Inferior parietal cortex (tissue), 1 donor: Measurements from ENCODE around the gene SCIMP.
"Not testable (repeated sequence)": the region's sequence is repeated elsewhere in the genome, so short reads cannot be mapped to it uniquely, and the experiment has no call there.

Source experiments
- DNase-seq: peaks from one replicate; pipeline ENCODE4 v3.0.0-alpha.2; 2016; ENCODE audit errors: extremely low spot score

Gene SCIMP

DNA sequence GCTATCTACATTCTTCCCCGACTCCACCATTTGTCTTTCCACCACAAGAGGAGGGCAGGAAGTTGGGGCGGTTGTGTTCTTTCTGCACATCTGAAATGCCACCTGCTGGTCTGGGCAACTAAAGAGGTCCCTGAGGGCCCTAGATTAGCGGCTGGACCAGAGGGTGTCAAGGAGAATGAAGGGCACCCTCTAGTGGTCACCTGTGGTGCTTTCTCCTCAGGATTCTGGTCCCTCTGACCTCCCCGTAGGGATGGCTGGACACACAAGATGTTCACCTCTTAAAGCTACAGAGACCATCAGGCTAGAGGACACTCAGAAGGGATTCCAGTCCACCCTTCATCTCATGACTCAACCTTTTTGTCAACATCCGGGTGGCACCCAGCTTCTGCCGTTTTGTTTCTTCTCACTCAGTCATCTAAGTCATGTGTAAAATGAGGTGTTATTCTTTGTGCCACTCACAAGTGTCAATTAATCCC lies 2.9 kb upstream of the SCIMP start:
- no peak for DNase-seq

DNA sequence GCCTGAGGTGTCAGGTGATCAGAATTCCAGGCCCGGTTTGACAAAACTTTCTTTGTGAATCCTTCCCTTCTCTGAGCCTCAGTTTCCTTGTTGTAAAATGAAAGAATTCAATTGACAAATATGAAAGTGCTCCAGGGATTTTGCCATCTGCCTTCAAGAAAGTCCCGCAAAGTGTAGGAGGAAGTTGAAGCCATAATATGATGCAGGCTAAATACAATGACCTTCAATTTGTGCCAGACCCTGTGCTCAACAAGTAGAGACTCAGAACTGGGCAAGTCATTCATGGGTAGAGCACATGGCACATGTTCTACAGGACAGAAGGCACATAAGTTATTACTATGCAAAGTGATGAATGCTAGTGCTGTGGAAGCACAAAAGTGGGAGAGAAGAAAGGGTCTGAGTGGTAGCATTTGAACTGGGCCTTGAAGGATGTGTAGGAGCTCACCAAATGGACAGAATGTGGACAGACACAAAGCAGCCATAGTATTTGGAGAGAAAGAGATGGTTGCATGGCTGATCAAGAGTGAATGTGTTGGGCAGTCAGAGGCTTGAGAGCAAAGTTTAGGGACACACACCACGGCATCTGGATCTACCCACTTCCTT lies 2.4 kb upstream of the SCIMP start:
- DNase-seq: no peak

DNA sequence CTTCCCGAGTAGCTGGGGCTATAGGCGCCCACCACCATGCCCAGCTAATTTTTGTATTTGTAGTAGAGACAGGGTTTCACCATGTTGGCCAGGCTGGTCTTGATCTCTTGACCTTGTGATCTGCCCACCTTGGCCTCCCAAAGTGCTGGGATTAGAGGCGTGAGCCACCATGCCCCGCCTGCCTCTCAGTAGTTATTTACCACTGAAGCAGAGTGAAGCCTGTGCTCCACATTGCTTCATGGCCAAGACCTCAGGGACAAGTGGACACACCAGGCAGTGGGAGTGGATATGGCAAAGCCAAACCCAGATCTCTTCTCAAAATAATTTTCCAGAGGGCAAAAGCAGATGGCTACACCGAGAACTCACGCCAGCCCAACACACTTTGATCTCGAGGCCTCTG lies 1.2 kb downstream of the SCIMP start:
- DNase-seq: not testable (repeated sequence)

DNA sequence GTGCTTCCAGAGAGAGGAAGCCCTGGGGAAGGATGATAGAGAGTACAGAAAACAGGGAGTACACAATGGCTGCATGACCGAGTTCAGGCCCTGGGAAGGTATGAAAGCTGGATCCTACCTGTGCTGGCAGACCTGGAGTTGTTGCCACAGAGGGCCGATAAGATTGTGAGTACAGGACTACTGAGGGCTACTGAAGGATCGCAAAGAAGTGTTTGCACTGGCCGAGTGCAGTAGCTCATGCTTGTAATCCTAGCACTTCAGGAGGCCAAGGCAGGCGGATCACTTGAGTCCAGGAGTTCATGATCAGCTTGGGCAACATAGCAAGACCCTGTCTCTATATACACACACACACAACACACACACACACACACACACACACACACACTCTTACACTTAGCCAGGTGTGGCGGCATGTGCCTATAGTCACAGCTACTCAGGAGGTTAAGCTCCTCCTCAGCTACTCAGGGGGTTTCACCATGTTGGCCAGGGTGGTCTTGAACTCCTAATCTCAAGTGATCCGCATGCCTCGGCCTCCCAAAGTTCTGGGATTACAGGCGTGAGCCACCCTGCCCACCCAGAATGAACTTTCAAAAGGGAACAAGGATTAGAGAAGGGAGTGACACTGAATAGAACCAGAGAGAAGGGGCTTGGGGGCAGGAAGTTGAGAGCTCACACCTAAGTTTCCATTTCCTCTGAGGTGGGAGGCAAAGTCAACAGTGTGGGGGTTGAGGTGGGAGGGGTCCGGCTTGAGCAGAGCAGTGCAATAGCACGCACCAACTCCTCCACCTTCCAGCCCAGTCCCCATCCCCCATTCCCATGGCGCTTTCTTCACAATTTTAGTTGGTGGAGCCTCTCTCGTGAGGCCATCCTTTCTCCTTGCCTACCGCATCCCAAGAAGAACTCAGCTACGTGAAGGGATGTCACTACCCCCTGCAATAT lies 7.5 kb downstream of the SCIMP start:
- DNase-seq: no peak

DNA sequence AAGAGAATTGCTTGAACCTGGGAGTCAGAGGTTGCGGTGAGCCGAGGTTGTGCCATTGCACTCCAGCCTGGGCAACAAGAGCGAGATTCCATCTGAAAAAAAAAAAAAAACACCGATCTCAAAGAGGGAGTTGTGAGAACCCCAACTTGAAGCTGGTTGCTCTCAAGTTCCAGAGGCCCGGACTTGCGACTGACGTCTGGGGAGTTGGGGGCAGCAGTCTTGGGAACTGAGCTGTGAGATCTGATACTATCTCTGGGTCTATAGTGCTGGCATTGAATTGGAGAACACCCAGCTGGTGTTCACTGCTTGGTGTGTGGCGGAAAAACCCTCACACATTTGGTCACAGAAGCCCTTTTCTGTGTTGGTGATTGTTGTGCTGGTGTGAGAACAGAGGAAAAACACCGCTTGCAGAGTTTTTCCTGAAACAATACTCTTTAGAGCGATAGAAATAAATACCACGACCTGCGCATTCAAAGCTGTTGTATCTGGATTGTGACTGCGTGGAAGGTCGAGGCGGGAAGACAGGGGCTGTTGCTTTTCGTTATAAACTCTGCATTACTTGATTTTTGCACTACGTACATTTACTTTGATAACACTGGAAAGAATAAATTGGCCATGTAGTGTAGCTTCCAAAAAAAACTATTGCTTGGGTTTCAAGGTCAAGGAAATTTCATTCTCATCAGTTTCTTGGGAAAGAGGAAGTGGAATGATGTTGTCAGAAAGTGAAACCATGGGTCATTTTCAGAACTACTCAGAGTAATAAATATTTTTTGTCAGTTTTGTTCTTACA lies 8.8 kb downstream of the SCIMP start:
- no peak for DNase-seq

DNA sequence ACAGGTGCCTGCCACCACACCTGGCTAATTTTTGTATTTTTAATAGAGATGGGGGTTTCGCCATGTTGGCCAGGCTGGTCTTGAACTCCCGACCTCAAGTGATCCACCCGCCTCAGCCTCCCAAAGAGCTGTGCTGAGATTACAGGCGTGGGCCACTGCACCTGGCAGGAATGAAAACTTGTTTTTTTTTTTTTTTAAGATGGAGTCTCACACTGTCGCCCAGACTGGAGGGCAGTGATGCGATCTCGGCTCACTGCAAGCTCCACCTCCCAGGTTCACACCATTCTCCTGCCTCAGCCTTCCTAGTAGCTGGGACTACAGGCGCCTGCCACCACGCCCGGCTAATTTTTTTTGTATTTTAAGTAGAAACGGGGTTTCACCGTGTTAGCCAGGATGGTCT lies 12.7 kb downstream of the SCIMP start:
- DNase-seq: not testable (repeated sequence)

DNA sequence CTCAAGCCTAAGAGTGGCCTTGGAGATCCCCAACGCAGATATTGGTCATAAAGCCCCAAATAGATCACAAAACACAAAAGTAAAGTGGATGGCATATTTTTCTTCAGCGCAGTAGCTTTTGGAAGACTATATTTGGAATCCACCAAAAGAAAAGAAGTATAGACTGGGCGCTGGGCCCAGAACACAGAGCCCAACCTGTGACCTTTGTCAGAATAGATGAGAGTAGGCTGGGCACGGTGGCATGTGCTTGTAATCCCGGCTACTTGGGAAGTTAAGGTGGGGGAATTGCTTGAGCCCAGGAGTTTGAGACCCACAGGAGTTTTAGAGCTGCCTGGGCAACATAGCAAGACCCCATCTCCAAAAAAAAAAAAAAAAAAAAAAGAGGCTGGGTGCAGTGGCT lies 14.6 kb downstream of the SCIMP start:
- DNase-seq: no peak

DNA sequence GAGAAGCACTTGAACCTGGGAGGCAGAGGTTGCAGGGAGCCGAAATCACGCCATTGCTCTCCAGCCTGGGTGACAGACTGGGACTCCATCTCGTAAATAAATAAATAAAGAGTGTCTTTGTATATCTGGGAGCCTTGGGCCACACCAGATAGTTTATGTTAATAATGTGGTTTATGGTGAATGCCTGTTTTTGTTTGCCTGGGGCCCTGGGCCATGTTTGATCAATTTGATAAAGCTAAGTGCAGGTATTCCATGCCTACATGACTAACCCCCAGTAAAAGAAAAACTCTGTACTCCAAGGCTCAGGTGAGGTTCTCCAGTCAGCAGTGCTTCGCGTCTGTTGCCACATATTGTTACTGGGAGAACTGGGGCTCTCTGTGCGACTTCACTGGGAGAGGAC lies 15.1 kb downstream of the SCIMP start:
- no peak for DNase-seq

DNA sequence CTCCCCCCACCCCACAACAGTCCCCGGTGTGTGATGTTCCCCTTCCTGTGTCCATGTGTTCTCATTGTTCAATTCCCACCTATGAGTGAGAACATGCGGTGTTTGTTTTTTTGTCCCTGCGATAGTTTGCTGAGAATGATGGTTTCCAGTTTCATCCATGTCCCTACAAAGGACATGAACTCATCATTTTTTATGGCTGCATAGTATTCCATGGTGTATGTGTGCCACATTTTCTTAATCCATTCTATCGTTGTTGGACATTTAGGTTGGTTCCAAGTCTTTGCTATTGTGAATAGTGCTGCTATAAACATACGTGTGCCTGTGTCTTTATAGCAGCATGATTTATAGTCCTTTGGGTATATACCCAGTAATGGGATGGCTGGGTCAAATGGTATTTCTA lies 17.1 kb downstream of the SCIMP start:
- DNase-seq: not testable (repeated sequence)

DNA sequence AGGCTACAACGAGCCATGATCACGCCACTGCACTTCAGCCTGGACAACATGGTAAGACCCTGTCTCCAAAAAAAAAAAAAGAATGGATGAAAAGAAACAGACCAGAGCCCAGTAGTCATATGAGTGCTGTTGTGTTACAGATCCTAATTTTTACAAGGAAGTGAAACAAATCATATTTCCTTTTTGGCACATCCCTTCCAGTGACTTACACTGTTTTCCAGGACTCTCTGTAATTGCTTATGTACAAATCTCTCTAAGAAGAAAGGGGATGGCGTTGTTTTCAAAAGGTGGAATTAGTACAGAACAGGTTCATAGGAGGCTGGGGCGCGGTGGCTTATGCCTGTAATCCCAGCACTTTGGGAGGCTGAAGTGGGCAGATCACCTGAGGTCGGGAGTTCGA lies 23.2 kb downstream of the SCIMP start:
- DNase-seq: no peak

DNA sequence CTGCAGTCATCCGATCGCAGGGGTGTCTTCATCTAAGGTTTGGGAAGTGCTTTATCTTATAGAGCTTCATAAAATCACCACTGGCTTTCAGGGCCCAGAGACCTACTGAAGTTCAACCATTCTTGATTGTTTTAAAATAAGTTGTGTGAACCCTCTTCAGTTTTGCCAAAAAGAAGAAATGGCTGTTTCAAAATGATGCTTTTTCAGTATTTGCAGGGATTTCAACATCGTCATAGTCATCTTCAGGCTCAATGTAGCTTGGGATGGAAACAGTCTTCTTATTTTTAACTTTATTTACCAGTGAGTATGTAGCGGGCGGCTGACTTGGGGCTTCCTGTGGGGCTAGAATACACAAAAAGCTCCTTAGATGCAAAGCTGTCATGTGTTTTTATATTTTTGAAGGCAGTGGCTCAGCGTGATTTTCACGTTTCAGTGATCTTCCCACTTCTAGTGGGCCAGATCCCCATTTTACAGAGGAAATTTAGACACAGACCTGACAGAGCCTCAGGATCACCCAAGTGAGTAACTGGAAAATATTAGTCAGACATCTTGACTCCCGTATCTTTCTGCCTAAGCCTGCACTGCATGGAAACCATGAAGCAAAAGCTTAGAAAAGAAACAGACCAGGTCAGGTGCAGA lies 23.9 kb downstream of the SCIMP start:
- DNase-seq: no peak

DNA sequence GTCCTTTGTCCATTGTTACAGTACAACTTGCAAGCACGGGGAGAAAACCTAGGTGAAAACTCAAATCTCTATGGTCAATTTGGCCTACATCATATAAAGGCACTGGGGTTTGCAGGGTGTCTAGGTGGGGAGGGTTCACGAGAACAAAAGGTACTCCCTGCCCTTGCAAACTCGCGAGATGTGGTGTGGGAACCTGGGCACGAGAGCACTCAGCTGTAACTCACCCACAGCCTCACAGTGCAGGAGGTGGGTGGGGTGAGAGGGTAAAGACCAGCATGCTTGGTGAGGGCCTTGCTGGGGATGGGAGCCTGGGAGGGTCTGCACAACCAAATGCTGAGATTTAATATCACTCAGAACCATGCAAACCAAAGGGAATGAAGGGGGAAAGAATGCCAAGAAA lies 24.6 kb downstream of the SCIMP start:
- no peak for DNase-seq

DNA sequence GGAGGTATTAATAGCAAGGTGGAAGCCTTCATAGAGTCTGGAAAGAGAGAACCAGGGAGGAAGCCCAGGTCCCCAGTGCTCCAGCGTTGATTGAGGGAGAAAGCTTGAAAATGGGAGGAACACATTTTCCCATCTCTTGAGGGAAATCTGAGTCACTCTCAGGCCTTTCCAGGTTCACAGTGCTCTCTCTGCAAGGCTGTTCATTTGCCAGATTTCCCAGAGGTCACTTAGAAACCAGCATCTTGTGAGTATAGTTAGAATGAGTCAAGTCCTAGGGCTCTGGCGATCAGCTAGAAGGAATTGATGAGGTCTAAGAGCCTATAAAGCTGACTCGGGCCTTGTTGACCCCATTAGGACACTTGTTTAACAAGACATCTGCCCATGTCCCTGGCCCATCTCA lies 25.3 kb downstream of the SCIMP start:
- no peak for DNase-seq

DNA sequence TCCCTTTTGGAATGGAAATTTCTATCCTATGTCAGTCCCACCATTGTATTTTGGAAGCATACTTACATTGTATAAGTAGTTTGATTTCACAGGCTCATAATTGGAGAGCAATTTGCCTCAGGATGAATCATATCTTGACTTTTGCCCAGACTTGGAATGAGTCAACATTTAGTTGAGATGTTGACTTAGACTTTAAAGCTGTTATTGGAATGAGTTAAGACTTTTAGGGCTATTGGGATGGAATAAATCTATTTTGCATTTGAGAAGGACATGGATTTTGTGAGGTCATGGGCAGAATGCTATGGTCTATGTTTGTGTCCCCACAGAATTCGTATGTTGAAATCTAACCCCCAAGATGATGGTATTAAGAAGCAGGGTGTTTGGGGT lies 30.8 kb downstream of the SCIMP start:
- DNase-seq: no peak

DNA sequence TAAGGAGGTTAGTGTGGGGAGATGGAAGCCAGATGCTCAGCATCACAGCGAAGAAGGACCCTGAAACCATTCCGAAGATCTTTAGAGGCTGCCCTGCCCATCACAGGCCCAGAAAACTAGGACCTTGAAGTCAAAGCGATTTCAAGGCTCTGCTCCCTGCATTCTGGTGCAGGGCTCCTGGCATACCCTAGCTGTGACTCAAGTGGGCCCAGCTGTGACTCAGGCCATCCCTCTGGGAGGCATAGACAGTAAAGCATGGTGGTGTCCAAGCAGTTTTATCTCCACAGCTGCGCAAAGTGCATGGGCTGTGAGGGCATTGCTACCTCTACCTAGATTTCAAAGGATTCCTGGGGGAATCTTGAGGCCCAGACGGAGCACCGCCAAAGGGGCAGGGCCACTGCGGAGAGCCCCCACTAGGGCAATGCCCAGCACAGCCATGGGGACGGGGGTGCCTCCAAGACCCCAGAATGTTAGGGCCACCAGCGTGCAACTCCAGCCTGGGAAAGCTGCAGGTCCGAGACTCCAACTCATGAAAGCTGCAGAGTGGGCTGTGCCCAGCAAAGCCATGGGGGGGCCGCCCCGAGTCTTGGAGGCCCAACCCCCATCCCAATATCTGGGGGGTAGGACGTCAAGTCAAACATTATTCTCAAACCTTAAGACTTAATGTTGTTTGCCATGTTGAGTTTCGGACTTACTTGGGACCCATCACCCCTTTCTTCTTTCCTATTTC lies 31.3 kb downstream of the SCIMP start:
- DNase-seq: no peak

DNA sequence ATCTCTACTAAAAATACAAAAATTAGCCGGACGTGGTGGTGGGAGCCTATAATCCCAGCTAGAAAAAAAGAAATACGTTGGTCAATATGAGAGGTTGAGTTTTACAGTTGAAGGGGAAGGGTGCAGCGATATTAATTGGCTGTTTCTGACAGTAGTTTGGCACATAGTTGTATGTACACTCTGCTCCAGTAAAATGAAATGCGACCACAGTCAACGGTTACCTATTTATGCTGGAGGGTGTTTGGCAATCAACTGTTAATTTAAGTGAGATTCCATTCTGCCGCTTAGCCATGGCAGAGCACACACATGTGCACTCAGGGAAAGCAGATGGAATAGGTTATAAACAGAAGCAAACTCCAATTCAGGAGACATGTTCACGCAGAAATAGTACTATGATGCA lies 33.6 kb downstream of the SCIMP start:
- DNase-seq: no peak

DNA sequence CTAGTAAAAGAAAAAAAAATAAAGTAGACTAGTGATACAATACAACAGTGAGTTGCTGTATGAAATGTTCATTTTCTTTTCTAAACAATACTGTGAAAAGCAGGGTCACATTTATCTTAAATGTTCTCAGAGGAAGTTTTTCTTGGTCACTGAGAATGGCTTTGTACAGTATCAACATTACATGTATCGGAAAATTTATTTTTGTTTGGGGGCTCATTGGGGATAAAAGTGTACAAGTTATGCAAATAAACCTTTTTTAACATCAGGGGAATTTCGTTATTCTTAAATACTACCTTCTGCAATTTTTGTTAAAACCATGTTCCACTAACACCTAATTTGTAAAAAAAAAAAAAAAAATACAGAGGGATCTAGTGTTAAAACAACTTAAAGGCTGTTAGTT lies 34.3 kb downstream of the SCIMP start:
- DNase-seq: no peak

DNA sequence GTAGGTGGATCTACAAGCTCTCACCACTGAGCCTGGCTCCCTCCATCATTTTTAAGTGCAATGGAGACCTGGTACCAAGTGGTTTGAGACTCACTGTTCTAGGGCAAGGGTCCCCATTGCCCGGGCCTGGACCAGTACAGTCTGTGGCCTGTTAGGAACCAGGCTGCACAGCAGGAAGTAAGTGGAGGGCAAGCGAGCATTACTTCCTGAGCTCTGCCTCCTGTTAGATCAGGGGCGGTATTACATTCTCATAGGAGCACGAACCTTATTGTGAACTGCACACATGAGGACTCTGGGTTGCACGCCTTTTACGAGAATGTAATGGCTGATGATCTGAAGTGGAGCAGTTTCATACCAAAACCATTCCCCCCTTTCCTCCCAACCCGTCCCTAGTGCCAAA lies 36.2 kb downstream of the SCIMP start:
- DNase-seq: no peak

DNA sequence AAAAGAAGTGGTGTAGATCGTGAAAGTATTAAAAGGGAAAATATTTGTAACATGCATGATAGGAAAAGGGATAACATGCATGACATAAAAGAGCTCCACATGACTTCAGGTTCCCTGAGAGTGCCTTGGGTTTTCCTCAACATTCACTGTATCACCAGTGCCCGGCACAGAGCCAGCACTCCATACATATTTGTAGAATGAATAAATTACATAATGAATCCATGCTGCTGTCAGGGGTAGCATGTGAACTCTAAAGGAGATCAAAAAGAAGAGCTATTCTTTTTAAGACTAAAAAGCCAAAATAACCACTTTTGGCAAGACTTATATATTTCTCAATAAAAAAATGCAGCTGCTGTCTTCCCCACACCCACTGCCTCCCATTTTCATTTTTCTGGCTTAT lies 40.3 kb downstream of the SCIMP start:
- peak; percentile 18 for DNase-seq

DNA sequence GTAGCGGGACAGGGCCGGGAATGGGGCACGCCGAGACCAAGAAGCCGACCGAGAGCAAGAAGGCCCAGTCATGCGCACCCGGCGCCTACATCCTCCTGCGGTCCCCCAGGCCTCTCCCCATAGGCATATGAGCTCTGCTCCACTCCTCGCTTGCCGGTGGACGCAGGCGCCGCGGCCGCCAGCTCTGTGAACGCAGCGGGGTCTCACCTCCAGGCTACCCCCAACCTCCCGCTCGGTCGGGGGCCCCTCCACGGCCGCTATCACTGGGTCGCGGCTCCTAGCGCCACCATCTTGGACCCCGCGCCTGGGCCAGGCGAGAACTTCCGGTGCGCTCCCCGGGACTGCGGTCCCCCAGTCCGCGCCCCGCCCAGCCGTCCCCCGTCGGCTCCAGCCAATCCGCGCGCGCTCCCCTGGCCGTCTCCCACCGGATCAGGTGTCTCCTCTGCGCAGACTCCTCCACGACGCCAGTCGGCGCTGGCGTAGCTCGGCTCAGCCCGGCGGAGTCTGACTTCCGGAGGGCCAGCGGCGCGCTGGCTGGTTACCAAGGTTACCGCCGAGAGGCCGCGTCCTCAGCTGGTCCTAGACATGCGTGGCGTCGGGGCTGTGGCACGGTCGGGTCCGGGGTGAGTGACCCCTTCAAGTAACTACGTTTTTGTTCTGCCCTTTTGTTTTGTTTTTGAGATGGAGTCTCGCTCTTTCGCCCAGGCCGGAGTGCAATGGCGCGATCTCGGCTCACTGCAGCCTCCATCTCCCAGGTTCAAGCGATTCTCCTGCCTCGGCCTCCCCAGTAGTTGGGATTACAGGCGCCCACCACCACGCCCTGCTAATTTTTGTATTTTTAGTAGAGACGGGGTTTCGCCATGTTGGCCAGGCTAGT lies 42.9 kb downstream of the SCIMP start, which contains the start of gene ZNF594:
ZNF594 (minus strand) TSS at position 328 of the 877 bp plus-strand sequence. CDS start 7,612 bp downstream, outside the sequence.
- peak; percentile 93 for DNase-seq
